ENCODE results near the gene TMPRSS4. TPM values are rescaled to one million over a fixed set of nuclear protein-coding genes. Genes with fewer than 3 reads are reported as not detected.

TMPRSS4 gene
- polyA plus RNA-seq, 3 donors = not detected

DNA sequence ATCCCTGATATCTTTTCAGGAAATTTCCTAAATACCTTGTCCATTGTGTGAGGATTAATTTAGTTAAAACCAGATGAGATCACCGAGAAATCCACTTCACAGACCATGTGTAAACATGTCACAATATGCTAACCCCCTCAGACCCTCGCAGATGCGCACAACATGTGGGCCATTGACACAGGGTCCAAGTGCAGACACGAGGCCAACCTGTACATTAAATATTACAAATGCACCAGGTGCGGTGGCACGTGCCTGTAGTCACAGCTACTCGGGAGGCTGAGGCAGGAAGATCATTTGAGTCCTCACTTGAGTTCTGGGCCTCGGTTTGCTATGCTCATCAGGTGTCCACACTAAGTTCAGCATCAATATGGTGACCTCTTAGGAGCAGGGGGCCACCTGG lies 9.9 kb upstream of the TMPRSS4 start:
- Mint-ChIP-seq H3K4me3 (no peak overlapping the region), H3K4me1 (no peaks in the 10 kb centered on the region), H3K27ac (no peak overlapping the region), H3K27me3 (ENCODE audit: low read depth in 3 of 3) (peaks cover 0 to 3% (median 2%) of the 10 kb centered on the region in 3 donors), H3K36me3 (no peaks in the 10 kb centered on the region), H3K9me3 (peaks cover 0 to 4% (median 0%) of the 10 kb centered on the region in 7 donors)
- Histone ChIP-seq H3K4me2 (replicated peaks; ENCODE audit: extremely low read depth, low read length, poor library complexity, severe bottlenecking) (no peak overlapping the region), H3K4me1 (ENCODE audit: control insufficient read depth in 1 of 2, insufficient read depth in 2 of 2, low read length in 2 of 2) (no peaks in the 10 kb centered on the region), H3K79me2 (ENCODE audit: insufficient read depth, low read length) (no peaks in the 10 kb centered on the region), H3K27me3 (ENCODE audit: control insufficient read depth in 2 of 2, insufficient read depth in 2 of 2, low read length in 2 of 2) (no peaks in the 10 kb centered on the region), H3K27ac (ENCODE audit: low read depth in 1 of 2, low read length in 2 of 2) (no peak overlapping the region), H3K9ac (ENCODE audit: insufficient read depth, low read length, poor library complexity, severe bottlenecking) (no peak overlapping the region), H3K4me3 (replicated peaks in 1 of 3; ENCODE audit: low read depth in 2 of 3, low read length in 3 of 3) (no peak overlapping the region), H3K36me3 (replicated peaks in 1 of 2; ENCODE audit: control insufficient read depth in 1 of 2, insufficient read depth in 2 of 2, low read length in 2 of 2) (no peaks in the 10 kb centered on the region), H3K9me3 (replicated peaks in 1 of 2; ENCODE audit: control insufficient read depth in 1 of 2, insufficient read depth in 1 of 2, low read length in 2 of 2) (no peaks in the 10 kb centered on the region), H4K20me1 (ENCODE audit: insufficient read depth, low read length) (no peaks in the 10 kb centered on the region), H2AFZ (ENCODE audit: insufficient read depth, low read depth, low read length, poor library complexity, severe bottlenecking) (no peak overlapping the region)
- TF ChIP-seq, protein P1, sequence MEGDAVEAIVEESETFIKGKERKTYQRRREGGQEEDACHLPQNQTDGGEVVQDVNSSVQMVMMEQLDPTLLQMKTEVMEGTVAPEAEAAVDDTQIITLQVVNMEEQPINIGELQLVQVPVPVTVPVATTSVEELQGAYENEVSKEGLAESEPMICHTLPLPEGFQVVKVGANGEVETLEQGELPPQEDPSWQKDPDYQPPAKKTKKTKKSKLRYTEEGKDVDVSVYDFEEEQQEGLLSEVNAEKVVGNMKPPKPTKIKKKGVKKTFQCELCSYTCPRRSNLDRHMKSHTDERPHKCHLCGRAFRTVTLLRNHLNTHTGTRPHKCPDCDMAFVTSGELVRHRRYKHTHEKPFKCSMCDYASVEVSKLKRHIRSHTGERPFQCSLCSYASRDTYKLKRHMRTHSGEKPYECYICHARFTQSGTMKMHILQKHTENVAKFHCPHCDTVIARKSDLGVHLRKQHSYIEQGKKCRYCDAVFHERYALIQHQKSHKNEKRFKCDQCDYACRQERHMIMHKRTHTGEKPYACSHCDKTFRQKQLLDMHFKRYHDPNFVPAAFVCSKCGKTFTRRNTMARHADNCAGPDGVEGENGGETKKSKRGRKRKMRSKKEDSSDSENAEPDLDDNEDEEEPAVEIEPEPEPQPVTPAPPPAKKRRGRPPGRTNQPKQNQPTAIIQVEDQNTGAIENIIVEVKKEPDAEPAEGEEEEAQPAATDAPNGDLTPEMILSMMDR (IDR thresholded peaks at IDR 0.05) = no peak
- WGBS (ENCODE audit: insufficient coverage) = 100% methylated on average over 5 of the region's 8 CpGs
- intact Hi-C loops (cut with micrococcal nuclease) = no loop called here
- no peak for DNase-seq

DNA sequence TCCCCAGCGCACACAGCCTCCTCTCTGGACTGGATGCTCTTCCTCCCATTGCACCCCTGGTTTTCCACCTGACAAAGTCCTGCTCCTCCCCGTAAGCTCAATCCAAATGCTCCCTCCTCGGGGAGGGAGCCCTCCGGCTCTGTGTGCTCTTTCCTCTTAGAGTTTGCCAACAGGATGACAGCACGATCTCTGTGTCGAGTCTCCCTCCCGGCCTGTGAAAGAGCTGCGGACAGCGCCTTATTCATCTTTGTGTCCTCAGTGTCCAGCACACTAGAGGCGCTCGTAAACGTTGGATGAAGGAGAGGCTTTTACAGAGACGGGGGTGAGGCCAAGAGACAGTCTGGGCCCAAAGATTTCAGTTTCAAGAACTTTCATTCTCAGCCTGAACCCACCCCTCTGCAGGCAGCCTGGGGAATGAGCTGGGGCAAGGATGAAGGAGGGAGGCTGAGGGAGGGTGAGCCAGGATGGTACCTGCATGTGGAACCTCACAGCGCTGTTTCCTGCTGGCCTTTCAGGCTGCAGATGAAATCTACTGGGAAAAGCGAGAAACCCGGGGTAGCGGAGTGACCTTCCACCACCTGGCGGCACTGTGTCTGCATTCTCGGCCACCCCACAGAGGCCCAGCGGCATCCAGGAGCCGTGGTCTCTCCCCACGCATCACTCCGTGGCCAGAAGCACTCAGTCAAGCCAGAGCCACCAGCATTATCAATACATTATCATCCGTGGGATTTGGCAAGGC lies 8.5 kb upstream of the TMPRSS4 start:
- 90% methylated on average over 20 of the region's 24 CpGs for WGBS (ENCODE audit: insufficient coverage)
- no peaks in the 10 kb centered on the region for H3K9me3 ChIP-seq (replicated peaks in 1 of 2; ENCODE audit: control insufficient read depth in 1 of 2, insufficient read depth in 1 of 2, low read length in 2 of 2)
- intact Hi-C loops (cut with micrococcal nuclease) = no loop called here
- no peak overlapping the region for H3K4me2 ChIP-seq (replicated peaks; ENCODE audit: extremely low read depth, low read length, poor library complexity, severe bottlenecking)
- H2AFZ ChIP-seq (ENCODE audit: insufficient read depth, low read depth, low read length, poor library complexity, severe bottlenecking) = no peak overlapping the region
- Mint-ChIP-seq H3K36me3 (no peaks in the 10 kb centered on the region), H3K4me1 (no peaks in the 10 kb centered on the region), H3K27ac (no peak overlapping the region), H3K9me3 (peaks cover 0 to 4% (median 0%) of the 10 kb centered on the region in 7 donors), H3K27me3 (ENCODE audit: low read depth in 3 of 3) (peaks cover 0 to 4% (median 2%) of the 10 kb centered on the region in 3 donors), H3K4me3 (no peak overlapping the region)
- DNase-seq = no peak
- H3K4me3 ChIP-seq (replicated peaks in 1 of 3; ENCODE audit: low read depth in 2 of 3, low read length in 3 of 3) = no peak overlapping the region
- H3K27me3 ChIP-seq (ENCODE audit: control insufficient read depth in 2 of 2, insufficient read depth in 2 of 2, low read length in 2 of 2) = no peaks in the 10 kb centered on the region
- TF ChIP-seq, protein P1 (IDR thresholded peaks at IDR 0.05) = no peak
- H3K36me3 ChIP-seq (replicated peaks in 1 of 2; ENCODE audit: control insufficient read depth in 1 of 2, insufficient read depth in 2 of 2, low read length in 2 of 2) = no peaks in the 10 kb centered on the region
- no peaks in the 10 kb centered on the region for H3K79me2 ChIP-seq (ENCODE audit: insufficient read depth, low read length)
- no peaks in the 10 kb centered on the region for H3K4me1 ChIP-seq (ENCODE audit: control insufficient read depth in 1 of 2, insufficient read depth in 2 of 2, low read length in 2 of 2)
- H3K9ac ChIP-seq (ENCODE audit: insufficient read depth, low read length, poor library complexity, severe bottlenecking) = no peak overlapping the region
- H3K27ac ChIP-seq (ENCODE audit: low read depth in 1 of 2, low read length in 2 of 2) = no peak overlapping the region
- no peaks in the 10 kb centered on the region for H4K20me1 ChIP-seq (ENCODE audit: insufficient read depth, low read length)

Data from CD14-positive monocyte (primary cell).